ENCODE results near the gene FBXL5.

The FBXL5 gene

DNA sequence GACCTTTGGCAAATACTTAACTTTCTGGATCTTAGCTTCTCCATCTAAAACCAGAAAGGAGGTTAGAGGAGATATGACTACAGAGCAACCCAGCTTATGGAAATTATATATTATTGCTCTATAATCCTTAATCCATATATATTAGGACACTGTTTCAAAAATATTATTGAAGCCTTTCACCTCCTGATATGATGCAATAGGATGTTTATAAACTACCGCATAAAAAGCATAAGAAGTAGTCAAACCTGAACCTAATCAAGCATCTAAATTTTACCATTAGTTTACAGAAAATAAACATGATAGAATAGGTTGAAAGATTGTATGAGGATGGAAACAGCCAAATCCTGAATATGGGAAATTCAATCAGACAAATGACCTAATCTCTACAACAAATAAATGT lies 20.9 kb upstream of the FBXL5 start:
- DNase-seq (ENCODE audit: low read depth in 2 of 2), result no peak

DNA sequence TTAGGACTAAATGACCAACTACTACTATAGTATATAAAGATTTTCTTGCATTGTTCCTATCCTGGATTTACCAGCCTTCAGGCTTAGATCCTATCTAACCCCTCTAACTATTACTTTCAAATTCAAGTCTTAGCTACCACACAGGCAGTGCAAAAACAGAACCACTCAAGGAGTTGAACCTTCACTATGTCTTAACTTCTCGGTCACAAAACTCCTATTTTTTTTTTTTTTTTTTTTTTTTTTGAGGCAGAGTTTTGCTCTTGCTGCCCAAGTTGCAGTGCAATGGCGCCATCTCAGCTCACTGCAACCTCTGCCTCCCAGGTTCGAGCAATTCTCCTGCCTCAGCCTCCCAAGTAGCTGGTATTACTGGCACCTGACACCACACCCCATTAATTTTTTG lies 20.2 kb upstream of the FBXL5 start:
- DNase-seq (ENCODE audit: low read depth in 2 of 2), result no peak

DNA sequence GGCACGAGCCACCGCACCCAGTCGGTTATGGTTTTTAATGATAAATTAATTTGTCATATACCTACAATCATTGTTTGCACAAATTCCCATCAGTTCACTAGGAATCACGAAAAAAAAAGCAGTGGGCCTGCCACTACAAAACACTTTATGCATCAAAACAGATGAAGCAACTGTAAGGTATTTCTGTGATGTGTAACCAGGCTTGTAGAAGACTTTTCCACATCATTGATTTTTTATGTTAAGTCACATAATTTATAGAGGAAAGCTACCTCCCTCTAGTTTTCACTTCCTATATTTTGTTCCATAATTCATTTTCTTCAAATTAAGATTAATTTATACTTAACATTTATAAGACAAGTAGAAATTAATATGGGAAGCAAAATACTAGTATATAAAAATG lies 19.8 kb upstream of the FBXL5 start:
- no peak for DNase-seq (ENCODE audit: low read depth in 2 of 2)

DNA sequence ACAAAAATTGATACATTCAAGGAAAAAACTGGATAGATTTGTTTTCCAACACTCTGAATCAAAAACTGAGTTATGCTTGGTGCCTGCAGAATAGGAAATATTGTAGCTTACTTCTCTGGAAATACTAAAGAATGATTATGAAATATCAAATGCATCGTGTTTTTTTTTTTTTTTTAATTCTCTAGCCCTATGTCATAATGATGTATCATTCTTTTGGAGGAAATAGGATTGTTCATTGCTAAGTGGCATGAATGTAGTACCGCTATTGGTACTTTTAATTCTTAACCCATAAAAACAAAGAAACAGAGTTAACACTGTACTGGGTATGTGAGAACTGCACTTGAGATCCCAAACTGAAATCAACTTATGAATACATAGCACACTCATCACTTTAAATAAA lies 18.9 kb upstream of the FBXL5 start:
- DNase-seq (ENCODE audit: low read depth in 2 of 2), result no peak

DNA sequence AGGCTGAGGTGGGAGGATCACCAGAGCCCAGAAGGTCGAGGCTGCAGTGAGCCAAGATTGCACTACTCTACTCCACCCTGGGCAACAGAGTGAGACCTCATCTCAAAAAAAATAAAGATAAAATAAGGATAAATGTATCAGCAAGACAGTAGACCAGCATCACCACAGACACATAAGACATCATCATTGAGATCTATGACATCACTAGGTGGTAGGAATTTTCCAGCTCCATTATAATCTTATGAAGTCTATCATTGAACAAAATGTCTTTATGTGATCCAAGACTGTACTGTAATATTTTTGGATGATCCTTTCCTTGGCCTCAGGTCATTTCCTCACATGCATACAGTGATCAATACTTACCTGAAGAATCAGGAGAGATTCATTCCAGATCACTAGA lies 18.2 kb upstream of the FBXL5 start:
- DNase-seq (ENCODE audit: low read depth in 2 of 2), result no peak

DNA sequence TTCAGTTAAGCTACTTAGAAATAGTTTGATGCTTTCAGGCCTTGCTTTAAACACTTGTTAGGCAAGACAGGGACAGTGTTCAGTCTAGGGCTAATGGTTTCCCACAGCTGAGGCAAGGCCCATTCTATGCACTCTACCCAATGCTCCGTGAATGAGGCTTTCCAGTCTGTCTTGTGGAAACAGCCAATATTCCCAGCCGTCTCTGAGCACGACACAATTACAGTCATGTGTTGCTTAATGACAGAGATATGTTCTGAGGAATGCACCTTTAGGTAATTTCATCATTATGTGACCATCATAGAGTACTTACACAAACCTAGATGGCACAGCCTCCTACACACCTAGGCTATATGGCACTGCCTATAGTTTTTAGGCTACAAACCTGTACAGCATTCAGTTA lies 16.9 kb upstream of the FBXL5 start:
- no peak for DNase-seq (ENCODE audit: low read depth in 2 of 2)

DNA sequence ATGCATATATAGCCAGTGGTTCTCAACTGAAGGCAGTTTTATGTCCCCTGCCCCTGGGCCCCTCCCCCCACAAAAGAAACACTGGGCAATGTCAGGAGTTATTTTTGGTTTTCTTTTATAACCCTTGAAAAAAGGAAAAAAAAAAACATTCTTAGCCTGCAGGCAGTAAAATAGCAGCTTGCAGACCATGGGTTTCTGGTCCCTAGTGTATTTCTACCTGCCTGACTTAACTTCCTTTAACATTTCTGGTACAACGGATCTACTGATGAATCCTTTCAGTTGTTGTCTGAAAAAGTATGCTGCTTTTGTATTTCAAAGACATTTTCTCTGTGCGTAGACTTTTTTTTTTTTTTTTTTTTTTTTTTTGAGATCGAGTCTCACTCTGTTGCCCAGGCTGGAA lies 15.4 kb upstream of the FBXL5 start:
- DNase-seq (ENCODE audit: low read depth in 2 of 2), result no peak

DNA sequence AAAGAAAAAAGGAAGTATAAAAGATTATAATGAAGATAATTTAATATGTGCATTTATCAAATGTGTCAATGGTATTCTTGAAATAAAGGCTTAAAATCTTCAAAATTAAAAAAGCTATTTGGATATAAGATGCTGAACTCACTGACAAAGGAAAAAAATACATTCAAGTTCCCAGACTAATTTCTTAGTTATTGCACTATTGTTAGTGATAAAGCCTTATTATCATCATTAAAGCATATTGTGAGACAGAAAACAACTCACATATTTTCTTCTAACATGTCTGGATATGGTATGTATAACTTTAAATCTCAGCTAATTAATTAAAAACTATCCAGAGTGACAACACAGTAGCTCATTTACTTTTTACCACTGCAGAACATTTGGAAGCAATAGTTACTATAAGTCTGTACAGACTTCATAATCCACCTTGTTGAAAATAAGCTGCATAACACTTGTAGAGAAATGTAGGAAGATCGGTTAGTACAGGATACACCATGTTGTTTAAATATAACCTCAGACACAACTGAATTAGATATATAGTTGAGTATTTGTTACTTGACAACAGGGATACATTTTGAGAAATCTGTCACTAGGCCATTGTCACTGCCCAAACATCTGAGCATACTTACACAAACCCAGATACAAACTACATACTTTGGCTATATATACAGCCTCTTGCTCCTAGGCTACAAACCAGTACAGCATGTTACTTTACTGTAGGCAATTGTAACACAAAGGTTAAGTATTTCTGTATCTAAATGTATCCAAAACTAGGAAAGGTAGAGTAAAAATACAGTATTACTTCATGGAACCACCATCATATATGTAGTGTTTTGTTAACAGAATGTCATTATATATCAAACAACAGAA lies 13.6 kb upstream of the FBXL5 start:
- DNase-seq (ENCODE audit: low read depth in 2 of 2), result no peak

DNA sequence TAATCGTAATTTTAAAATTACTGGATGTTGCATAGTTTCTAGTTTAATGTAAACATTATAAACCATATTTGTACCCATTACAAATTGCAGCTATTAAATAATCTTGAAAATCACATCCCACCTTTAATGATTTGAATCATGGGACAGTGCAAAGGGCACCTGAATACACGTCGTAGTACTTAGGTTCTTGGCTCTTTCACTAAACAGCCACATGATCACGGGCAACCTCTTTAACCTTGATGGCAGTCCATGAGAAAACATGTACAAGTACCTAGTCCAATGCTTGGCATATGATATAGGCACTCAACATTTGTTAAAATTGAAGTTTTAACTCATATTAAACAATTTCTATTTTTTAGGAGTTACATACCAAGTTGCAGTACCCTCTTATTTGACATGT lies 11.8 kb upstream of the FBXL5 start:
- no peak for DNase-seq (ENCODE audit: low read depth in 2 of 2)

DNA sequence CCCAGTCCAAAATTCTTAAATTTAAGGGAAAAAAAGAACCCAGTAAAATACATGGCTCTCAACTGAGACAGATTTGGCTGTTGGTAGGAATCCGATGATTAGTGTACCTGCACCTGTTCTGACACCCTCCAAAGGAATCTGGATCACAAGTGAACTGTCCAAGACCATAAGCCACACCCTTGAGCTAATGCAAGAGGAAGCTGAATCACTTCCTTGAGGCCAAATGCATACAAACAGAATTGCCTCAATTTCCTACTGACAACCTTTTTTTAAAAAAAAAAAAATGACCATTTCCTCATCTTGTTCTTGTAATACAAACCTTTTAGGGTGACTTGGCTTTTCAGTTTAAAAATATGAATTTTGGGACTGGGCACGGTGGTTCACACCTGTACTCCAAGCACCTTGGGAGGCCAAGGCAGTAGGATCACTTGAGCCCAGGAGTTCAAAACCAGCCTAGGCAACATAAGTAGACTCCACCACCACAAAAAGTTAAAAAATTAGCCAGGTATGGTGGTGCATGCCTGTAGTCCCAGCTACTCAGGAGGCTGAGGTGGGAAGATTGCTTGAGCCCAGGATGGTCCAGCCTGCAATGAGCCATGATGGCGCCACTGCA lies 10.7 kb upstream of the FBXL5 start:
- DNase-seq (ENCODE audit: low read depth in 2 of 2), result no peak

DNA sequence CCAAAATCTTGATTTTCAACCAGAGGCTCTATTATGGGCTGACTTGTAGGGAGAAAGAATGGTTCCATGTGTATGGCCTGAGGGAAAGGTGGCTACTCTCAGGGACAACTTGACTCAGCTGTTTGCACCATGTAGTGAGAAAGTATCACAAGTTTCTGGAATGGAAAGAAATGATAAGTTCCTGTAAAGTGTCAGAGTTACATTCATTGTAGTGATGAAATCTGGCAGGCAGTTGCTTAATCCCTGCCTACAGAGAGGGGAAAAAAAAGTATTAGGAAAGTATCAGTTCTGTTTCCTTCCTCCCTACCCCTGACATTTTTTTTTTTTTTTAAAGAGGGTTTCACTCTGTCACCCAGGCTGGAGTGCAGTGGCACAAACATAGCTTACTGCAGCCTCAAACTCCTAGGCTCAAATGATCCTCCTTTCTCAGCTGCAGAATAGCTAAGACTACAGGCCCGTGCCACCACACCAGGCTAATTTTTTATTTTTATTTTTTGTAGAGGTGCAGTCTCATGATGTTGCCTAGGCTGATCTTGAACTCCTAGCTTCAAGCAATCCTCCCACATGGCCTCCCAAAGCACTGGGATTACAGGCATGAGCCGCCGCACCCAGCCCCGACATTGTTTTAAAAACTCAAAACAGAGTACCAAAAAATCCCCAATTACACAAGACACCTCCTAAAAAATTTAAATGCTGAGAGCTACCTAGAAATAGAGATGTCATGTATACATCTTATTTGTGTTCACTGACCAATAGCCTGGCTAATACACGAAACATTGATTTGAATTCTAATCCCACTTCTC lies 4.8 kb upstream of the FBXL5 start:
- DNase-seq (ENCODE audit: low read depth in 2 of 2), result no peak

DNA sequence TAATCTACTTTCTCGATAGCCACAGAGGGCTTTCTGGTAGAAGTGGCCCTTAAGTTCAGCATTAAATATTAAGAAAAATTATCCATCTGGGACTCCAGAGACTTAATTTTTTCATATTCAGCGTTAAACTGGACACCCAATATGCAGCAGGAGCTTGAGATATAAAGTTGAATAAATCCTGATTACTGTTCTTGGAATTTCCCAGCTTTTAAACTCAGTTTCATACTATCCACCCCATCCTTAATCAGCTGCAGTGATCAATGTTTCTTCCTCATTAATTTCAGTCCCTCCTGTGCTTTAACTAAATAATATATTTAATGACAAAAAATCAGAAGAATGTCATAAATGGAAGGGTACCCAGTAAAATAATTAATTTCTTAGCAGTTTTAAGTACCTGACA lies 3.6 kb upstream of the FBXL5 start:
- DNase-seq (ENCODE audit: low read depth in 2 of 2), result no peak

DNA sequence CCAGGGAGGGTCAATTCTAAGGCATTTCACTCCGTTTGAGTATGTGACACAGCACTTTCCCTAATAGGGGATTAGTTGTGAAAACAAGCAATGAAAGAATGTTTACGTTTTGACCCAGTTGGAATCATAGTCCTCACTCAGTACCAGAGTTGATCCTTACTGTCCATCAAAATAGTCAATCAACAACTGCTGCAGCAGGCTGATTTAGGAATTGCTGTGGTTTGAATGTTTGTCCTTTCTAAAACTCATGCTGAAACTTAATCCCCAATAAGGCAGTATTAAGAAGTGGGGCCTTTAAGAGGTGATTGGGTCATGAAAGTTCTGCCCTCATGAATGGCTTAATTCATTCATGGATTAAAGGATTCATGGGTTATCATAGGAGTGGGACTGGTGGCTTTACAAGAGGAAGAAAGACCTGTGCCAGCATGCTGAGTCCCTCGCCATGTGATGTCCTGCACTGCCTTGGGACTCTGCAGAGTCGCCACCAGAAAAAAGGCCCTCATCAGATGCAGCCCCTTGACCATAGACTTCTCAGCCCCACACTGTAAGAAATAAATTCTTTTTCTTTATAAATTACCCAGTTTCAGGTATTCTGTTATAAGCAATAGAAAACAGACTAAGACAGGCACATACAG lies 3.1 kb upstream of the FBXL5 start:
- no peak for DNase-seq (ENCODE audit: low read depth in 2 of 2)

DNA sequence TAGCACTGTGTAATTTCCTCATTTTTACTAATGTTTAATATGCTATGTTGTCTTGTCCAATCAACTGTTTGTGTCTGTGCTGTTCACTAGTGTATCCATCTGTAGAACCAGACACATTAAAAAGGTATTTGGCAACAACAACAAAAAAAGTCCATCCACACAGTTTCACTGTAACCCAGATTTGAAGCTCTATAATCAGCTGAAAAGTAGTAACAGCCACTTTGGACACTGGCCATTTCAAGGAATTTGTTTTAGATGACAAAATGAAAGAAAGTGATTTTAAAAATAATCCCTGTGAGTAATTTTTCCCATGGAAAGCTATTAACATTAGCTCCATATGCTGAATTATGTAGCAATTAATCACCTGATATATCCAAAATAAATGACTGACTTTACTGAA lies 2.2 kb upstream of the FBXL5 start:
- DNase-seq (ENCODE audit: low read depth in 2 of 2), result no peak

DNA sequence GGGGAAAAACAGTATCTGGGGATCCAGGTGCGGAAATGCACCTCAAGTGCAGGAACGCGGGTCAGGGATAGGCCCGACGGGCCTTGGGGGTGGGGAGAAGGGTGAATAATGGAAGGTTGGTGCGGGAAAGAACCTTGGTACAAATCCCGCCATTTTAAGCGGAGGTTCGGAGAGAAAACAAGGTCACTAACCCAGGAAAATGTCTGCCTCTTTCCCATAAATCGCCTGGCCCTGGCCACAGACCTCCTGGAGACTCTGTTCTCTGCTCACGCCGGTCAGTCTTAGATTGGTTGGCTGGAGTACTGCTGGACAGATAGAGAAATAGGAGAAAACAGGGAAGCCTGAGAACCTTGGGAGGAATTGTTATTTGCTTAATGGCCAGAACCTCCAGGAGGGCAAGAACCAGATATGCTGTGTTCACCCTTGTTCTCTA lies 897 bp upstream of the FBXL5 start:
- DNase-seq (ENCODE audit: low read depth in 2 of 2), result no peak

DNA sequence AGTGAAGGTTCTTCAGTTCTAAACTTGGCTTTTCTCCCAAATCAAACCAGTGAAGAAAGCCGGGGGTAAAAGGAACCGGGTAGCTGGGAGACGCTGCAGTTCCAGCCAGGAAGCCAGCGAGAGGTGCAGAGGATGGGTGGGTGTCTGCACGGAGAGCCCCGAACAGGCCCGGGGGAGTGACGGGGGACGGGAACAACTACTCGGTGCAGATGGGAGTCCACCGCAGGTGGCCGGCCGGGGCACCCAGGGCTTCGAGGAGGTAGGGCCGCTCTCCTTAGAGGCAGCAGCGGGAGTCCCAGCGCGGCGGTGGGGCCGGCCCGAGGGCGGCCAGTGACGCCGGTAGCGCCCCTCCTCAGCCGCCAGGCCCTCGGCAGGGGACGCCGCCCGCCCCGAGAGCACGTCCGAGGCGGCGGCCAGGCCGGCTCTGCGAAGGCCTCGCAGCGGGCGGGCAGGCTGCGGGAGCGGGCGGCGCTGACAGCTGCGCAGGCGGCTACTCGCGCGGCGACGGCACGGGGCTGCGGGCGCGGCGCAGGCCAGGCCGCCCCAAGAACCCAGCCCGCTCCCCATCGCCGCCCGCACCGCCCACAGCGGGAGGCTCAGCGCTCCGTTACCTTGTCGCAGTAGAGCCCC lies 449 bp downstream of the FBXL5 start:
- peak in 1 of 2 donors; percentile 15 for DNase-seq (ENCODE audit: low read depth in 2 of 2)

DNA sequence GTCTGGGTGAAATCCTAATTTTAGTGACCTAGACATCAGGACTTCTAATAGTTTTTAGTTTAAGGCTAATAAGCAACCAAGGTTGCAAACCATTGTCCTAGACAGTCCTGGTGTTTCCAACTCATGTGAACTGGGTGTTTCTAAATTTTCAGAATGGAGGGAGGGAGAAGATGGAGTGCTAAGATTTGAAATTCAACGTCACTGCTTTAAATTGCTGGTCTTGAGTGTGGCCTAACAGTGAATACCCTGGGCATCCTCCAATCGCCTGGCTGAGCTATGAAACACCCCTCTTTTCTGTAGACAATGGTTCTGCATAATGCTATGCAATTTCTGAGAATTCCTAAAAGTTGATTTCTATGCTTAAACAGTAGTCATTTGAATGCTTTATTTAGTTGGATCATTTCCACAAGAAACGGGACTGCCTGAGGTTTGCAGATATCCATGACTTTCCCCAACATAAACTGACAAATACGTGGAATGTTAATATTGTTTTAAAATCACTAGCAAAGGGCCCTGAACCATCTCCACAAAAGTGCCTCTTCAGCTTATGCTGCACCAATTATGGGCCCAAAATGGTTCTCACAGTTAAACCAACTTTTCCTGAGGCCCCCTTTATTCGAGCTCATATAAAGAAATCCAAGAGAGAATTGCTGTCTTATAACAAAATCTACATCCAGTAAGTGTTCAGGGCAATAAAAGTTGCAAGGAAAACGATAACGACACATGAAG lies 1.1 kb downstream of the FBXL5 start:
- DNase-seq (ENCODE audit: low read depth in 2 of 2), result no peak

DNA sequence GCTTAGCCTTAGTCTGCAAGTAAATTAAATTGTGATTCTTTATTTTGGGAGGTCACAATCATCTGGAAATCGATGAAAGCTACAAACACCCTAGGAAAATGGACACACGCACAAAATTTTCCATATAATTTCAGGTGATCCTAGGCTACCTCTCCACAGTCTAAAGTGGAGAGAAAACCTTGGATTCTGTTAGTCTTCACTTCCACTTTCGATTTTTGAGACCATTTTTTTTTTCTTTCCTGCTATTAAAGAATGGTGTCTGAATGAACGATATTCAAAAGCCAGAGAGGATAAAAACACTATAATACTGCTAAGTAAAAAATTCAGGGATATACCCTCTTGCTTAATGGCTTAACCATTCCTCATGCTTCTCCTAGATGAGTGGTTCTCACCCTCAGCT lies 1.7 kb downstream of the FBXL5 start:
- no peak for DNase-seq (ENCODE audit: low read depth in 2 of 2)

DNA sequence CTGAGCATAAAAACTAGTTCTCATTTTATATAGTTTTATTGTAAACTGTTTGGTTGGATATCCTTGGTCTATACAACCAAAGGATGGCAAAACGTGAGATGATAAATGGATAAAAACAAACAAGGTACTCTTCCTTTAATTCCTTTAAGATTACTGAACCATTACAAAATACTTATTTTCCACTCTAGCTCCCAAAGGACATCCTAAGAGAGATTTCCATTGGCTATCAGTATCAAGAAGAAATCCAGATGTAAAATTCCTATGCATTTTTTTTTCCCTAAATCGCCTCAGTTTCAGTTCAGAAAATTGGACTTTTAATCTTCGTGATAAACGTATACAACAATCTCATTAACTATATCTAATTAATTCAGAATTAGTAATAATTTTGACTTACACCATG lies 2.3 kb downstream of the FBXL5 start:
- DNase-seq (ENCODE audit: low read depth in 2 of 2), result no peak

DNA sequence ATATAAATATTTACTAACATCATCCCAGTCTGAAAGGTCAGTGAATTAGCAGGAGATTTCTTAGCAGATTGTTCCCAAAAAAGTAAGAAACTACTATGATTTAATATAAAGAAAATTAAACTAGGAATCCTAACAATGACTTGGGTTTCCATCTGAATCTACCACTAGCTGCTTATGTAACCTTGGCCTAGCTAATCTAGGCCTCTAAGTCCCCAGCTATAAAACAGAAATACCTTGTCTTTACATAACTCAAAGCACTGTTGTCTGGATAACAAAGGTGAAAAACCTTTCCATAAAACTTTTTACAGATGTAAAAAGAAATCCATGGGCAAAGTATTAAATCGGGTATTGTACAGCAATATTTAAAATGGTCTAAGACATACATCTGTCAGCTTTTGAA lies 3.0 kb downstream of the FBXL5 start:
- no peak for DNase-seq (ENCODE audit: low read depth in 2 of 2)

DNA sequence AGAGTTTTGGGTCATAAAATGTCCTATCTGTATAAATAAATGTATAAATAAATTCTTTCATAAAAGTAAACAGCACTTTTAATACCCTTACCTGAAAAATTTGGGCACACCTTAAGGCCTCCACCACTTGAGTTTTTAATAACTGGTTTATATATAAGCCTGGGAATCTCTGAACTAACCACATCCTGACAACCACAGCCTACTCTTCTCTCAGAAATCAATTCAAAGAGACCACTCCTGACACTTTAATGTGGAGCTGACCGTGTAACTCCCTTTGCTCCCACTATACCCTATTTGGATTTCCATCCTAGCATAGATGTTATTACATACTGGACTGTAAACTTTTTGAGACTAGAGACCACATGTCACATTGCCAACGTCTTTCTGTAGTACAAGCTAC lies 3.5 kb downstream of the FBXL5 start:
- DNase-seq (ENCODE audit: low read depth in 2 of 2), result no peak
